ENCODE results near the gene FILIP1L.

FILIP1L gene

GRCh38 chr3:99915906-99916432 lies 198.3 kb downstream of the FILIP1L start:
- no peak for DNase-seq

DNA sequence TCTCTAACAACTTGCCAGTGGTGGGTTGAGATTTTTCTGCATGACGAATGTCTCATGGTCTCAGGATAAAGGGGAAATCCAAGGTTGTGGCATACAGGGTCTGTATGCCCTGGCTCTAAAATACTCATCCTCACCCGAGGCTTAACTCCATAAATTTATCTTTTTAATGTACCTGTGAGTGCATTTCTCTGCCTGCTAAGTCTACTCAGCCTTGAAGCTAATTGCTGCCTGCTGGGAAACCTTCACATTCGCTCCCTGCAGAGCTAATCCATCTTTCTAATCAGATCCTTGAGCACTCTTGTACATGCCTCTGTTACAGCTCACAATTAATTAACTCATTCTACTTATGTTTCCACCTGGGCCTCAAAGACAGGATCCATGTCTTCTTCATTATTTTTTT lies 202.9 kb downstream of the FILIP1L start:
- DNase-seq = no peak

DNA sequence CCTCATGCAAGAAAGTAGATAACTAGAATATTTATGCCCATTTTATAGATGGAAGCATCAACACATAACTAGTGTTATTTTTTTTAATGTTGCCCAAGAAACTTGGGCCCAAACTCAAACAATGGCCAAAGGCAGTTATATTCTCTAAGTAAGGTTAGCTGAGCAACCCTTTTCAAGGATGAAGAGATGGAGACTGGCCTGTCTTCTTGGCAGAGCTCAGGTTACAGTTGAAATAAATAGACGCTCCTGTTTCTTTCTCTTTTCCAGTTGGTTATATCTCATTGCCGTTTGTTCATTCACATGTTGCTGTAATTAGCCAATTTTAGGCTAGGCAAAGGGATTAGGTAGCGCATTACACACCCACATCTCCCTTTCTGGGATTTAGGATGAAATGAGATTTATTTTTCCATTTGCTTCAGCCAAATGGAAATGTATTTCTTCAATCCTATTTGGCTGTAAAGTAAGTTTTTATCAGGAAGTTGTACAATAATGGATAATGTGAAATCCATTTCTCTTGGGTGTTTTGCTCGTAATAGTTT lies 203.5 kb downstream of the FILIP1L start:
- DNase-seq = no peak

DNA sequence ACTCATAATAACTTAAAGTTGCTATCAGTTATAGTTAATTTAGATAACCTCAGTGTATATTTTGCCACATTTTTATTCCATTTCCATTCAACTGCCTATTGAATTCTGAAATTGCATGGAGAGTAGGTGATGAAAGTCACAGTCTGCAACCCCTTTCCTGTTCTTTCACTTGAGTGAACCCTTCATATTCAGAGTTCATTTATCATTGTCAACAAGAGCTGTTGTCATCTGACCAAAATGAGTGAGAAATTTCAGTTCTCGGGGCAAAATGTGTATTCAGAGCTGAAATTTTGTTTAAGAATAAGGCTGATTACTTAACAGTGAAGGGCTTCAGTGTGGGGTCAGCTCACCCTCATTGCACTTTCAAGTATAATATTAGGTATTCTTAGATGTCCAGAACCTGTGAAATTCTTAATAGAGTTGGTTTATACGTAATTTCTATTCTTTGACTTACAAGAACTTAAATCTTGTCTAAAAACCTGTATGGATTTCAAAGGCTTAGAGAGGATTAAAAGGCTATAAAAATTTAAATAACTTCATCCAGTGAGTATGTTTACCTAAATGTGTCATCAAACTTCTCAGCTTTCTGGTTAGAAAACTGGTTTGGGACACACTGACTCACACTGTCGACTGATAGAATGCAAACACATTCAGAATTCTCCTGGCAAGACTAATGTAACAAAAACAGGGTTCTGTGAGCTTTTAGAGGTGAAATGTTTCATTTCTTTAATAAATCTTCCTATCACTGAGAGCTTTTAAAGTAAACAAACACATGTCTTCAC lies 204.4 kb downstream of the FILIP1L start:
- no peak for DNase-seq

DNA sequence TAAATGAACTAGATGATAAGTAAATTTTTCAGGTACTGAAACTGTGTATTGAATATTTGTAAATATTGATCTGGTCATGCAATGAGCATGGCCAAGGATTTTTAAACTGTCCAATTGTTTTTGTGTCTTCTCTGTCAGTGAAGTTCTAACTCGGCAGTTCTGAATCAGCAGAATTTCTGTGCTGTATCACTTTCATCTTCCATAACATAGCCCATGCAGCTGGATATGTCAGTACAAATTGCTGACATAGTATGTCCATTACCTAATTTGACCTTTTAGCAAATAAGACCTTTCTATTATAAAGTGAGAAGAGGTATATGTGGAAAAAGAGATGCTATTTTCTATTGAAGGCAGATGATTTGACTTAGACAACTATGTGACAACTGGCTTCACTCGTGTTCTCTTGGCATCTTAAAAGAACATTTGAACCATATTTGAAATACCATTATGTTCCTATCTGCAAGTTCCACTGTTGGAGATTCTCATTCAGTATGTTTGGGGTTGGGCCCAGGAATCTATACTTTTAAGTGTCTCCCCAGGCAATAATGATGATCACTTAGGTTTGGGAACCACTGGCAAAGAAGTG lies 206.2 kb downstream of the FILIP1L start:
- DNase-seq = no peak

GRCh38 chr3:99903869-99904268 lies 210.4 kb downstream of the FILIP1L start:
- DNase-seq = no peak

DNA sequence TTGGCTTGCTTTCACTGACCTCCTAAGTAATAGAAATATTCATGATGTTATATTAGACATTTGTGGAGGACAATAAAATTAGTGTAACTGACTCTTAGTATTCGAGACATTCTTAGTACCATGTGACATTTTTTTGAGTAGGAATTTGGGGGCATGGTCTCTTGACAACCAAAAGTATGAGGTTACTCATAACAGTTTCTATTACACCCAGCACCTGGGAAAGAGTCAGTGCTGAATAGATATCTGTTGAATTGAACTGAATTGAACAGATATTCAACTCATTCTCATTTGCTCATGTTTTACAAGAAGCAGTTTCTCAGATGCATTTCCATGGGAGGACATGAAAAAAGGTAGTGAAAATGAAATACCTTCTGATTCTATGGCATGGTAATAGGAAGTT lies 212.2 kb downstream of the FILIP1L start:
- no peak for DNase-seq

DNA sequence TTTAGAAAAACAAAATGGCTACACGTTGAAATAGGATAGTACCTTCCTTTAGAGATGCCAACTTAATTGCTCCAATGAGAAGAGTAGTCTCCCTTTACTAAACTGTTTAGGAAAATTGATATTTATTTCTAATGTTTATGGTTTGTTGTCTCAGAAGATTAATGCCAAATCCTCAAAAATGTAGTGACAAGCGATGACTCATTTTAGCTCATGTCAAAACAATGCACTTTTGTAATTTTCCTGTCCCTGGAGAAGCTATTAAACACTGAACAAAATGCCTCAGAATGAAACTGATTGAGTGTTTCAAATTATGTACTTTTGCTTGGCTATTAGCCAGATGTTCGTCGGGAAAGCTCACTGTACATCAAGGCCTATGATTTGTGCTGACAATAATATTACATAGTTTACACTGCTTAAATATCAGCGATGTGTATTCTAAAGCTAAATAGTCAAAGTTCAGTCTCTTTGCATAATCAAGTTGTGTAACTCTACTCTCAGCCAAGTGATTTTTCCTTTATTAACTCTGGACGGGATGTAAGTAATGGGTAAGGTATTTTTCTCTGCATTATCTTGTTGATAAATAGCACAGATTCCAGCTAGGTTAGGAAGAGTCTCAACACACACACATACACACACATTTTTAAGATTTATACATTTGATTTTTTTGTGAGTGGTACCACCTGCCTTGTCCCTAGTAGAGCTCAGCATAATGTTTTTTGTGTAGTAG lies 212.9 kb downstream of the FILIP1L start:
- no peak for DNase-seq

DNA sequence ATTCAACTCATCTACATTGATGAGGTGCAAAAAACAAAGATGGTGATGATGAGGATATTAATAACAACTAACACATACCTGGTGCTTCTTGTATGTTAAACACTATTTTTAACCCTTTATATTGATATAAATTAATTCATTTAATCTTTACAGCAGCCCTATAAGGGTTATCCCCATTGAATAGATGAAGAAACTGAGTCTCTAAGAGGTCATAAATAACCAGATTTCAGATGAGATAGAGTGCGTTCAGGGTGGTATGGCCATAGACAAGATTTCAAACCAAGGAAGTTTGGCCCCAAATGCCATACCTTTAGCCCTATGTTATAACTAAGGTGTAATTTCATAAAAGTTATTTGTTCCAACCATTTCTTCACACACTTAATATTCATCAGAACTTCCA lies 214.1 kb downstream of the FILIP1L start:
- no peak for DNase-seq

GRCh38 chr3:99899603-99900002 lies 214.7 kb downstream of the FILIP1L start:
- DNase-seq = no peak

- no peak for DNase-seq
Observed at GRCh38 chr3:99896482-99896881, 217.8 kb downstream of the FILIP1L start.

DNA sequence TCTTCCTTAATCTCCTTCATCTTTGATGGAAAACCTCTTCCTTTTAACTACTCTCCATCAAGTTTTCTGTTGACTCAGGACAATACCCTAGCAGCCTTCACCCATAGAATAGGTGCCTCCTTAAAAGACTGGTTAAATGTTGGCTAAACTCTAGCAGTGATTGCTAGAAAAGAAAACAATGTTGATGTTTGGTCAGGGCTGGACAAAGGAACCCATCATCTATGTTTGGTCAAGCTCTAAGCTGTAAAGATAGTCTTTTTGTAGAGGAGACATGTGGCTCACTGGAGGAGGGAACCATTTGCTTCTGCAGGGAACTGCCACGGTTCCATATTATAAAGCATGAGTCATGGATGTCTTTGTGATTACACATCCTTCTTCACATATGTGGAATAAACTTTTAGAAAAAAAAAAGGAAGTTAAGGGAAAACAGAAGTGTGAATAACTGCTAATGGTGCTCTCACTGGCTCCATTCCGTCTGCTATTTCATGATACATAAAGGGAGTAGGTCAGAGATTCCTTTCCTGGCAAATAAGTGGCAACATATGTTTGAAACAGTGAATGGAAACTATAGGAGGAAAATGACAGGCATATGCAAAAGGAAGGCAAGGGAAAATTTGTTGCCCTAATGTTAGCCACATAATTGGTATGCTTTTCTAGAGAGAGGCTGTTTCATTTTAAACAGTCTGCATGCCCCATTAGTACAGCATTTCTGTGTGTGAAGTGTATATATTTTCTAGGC lies 218.4 kb downstream of the FILIP1L start:
- no peak for DNase-seq

- no peak for DNase-seq
Observed at GRCh38 chr3:99895131-99895696, 219.1 kb downstream of the FILIP1L start.

GRCh38 chr3:99892332-99892731 lies 222.0 kb downstream of the FILIP1L start:
- DNase-seq = no peak

DNA sequence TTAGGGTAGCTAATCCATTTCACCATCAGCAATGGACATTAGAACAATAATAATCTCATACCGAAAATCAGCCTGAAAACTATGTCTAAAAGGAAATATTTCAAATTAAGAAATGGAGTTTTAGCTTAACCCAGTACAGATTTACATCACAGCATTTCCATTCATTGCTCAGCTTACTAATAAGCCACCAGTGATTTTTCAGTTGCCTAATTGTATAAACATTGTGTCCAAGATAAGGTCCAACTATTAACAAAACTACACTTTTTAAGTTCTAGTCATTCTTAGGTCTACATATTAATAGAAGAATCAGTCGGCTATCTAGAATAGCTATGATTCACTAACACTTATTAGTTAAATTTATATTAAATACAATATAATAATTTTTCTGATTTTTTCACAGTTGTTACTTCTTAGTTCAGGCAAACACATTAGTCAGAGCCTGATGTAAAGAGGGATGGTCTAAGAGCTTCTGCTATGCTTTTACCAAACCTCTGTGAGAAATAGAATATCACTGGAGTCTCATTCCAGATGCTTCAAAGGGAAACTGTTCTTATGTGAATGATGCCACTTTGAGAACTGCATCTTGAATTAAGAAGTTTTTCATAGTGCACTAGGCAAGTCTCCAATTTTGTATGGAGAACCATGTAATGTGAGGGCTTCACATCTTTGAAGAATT lies 222.6 kb downstream of the FILIP1L start:
- DNase-seq = no peak

DNA sequence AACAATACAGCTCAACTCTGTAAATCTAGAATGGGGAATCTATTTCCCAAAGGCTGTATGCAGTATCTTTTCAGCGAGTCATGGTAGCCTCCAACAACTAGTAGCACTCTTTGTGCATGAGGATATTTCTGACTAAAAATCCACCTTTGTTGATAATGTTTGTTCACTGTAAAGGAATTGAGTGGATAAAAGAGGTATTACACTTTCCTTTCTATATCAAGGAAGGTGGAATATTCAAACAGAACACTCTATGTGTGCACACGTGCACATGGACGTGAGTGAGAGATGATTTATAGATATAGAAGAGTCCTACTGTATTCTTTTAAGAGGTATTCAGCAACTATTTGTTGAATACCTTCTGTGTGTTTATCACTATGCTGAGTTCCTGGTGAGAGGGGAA lies 228.4 kb downstream of the FILIP1L start:
- DNase-seq = no peak

DNA sequence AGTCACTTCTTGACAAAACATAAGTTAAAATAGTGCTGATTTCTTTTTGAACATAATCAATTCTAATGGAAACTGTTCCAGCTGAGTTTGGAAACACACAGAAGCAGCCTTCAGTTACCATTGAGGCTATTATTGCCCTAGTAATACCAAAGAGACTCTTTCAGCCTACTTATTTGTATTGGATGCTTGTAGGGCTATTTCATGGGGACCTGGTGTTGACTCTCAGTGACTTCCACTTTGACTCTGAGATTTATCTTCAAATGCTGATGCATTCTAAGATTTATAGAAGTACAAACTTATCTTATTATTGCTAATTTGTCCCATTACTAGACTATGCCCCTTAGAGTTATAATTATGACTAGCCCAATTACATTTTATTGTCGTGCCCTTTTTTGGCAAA lies 229.2 kb downstream of the FILIP1L start:
- no peak for DNase-seq

DNA sequence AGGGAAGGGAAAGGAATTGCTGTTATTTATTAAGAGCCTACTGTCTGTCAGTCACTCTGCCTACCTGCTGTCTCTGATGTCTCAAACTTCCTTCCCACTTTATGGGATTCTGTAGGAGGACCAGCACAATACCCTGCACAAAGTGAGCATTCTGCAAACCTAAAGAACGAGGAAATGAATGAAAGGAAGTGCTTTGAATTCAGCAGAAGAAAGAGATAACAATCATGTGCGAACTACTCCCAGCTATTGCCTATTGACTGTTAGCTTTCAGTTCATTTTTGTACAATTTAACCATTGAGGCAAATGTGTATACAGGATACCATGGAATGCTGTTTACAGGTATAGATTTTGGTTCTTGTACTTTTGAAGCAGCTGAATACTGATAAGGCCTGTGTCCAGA lies 229.8 kb downstream of the FILIP1L start:
- DNase-seq = no peak

GRCh38 chr3:99883693-99884092 lies 230.6 kb downstream of the FILIP1L start:
- DNase-seq = no peak

GRCh38 chr3:99883138-99883461 lies 231.2 kb downstream of the FILIP1L start:
- no peak for DNase-seq

DNA sequence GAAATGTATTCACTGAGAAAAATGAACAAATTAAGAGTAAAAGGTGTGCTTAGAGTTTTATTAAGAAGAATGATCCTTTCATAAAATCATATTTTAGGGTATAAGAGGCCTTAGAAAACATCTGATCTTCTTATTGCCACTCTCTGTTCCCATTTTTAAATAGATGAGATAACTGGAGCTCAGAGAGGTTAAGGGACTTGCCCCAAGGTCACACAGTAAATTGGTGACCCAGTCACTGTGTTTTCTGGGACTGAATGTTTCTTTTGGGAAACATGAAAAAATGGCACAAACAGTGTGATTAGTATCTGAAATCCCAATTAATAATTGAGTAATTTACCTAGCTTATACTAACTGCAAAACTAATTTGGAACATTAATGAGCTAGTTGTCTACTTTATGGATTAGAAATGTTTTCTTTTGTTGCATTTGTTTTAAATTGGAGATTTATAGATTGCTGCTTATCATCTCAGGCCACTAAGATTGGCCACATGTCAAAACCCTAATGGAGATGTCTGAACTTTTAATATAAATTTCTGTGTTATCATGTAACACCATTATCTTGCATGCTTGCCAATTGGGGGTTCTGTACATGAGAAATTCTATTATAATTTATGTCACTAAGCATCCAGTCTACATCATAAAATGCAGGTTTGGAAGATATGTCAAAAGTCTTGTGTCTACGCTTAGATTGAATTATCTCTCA lies 231.7 kb downstream of the FILIP1L start:
- no peak for DNase-seq

Data from NCI-H345 (cell line).